Keratinocyte (primary cell): ENCODE measurements around the gene CLEC2B.
"Not testable (repeated sequence)": the region's sequence is repeated elsewhere in the genome, so short reads cannot be mapped to it uniquely, and the experiment has no call there.

Source experiments
- EZH2 ChIP-seq: IDR thresholded peaks from one replicate; pipeline ENCODE4 v1.6.1; 2012; ENCODE audit warnings: inconsistent platforms, mild to moderate bottlenecking, low read length, moderate library complexity
- TF ChIP-seq, protein P1 (sequence below), 3 experiments: IDR thresholded peaks in 1 of 3; conservative IDR thresholded peaks in 1 of 3; optimal IDR thresholded peaks in 1 of 3; 2 replicates in 2 of 3; 3 replicates in 1 of 3; pipeline versions ENCODE3 to v1.5.1; 2011; ENCODE audit warnings: low read length in 3 of 3, mild to moderate bottlenecking in 3 of 3, moderate library complexity in 2 of 3, control low read depth in 1 of 3, inconsistent platforms in 1 of 3; ENCODE audit not compliant: insufficient read depth in 2 of 3; ENCODE audit errors: extremely low read depth in 1 of 3

DNA sequence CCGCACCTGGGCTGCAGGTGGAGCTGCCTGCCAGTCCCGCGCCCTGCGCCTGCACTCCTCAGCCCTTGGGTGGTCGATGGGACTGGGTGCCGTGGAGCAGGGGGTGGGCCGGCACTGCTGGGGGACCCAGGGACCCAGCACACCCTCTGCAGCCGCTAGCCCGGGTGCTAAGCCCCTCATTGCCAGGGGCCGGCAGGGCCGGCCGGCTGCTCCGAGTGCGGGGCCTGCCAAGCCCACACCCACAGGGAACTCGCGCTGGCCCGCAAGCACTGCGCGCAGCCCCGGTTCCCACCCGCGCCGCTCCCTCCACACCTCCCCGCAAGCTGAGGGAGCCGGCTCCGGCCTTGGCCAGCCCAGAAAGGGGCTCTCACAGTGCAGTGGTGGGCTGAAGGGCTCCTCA is 7.0 kb upstream of the CLEC2B start:
- TF ChIP-seq, protein P1, sequence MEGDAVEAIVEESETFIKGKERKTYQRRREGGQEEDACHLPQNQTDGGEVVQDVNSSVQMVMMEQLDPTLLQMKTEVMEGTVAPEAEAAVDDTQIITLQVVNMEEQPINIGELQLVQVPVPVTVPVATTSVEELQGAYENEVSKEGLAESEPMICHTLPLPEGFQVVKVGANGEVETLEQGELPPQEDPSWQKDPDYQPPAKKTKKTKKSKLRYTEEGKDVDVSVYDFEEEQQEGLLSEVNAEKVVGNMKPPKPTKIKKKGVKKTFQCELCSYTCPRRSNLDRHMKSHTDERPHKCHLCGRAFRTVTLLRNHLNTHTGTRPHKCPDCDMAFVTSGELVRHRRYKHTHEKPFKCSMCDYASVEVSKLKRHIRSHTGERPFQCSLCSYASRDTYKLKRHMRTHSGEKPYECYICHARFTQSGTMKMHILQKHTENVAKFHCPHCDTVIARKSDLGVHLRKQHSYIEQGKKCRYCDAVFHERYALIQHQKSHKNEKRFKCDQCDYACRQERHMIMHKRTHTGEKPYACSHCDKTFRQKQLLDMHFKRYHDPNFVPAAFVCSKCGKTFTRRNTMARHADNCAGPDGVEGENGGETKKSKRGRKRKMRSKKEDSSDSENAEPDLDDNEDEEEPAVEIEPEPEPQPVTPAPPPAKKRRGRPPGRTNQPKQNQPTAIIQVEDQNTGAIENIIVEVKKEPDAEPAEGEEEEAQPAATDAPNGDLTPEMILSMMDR (optimal IDR thresholded peaks at IDR 0.05 in 1 of 3, IDR thresholded peaks at IDR 0.05 in 1 of 3, conservative IDR thresholded peaks at IDR 0.05 in 1 of 3; ENCODE audit: extremely low read depth in 1 of 3, insufficient read depth in 2 of 3, low read length in 3 of 3): not testable (repeated sequence)
- not testable (repeated sequence) for TF ChIP-seq EZH2
